Left lung (tissue), 10 donors: ENCODE measurements around the gene PARVB. TPM values are rescaled to one million over a fixed set of nuclear protein-coding genes. Genes with fewer than 3 reads are reported as not detected.

Source experiments
- ATAC-seq: fragments of 200-7000 bp; cut with Tn5 transposase; one replicate; pipeline ENCODE4 v1.9.1; 2020; ENCODE audit warnings: moderate library complexity
- DNase-seq, 4 donors: peaks; one replicate each; pipeline ENCODE4 v3.0.0-alpha.2; 2013 to 2020
- H3K27ac ChIP-seq, 2 donors: fragments of 200-600 bp; sonication (generic) in 1 of 2; one replicate each; pipeline versions ENCODE4 v1.5.0 to v1.8.0; 2020 to 2021
- H3K27me3 ChIP-seq, 2 donors: fragments of 200-600 bp; sonication (generic) in 1 of 2; one replicate each; pipeline versions ENCODE4 v1.5.0 to v1.8.0; 2020 to 2021
- H3K36me3 ChIP-seq, 2 donors: fragments of 200-600 bp; sonication (generic) in 1 of 2; one replicate each; pipeline versions ENCODE4 v1.5.0 to v1.8.0; 2020 to 2021
- H3K4me1 ChIP-seq, 2 donors: fragments of 200-600 bp; one replicate each; pipeline ENCODE4 v1.8.0; 2021
- H3K4me3 ChIP-seq, 2 donors: fragments of 200-600 bp; sonication (generic) in 1 of 2; one replicate each; pipeline versions ENCODE4 v1.5.0 to v1.8.0; 2020 to 2021; ENCODE audit warnings: mild to moderate bottlenecking in 1 of 2
- H3K9me3 ChIP-seq, 2 donors: fragments of 200-600 bp; sonication (generic) in 1 of 2; one replicate each; pipeline versions ENCODE4 v1.5.0 to v1.8.0; 2020 to 2021
- CTCF ChIP-seq, 2 donors: fragments of 200-600 bp; sonication (generic) in 1 of 2; IDR thresholded peaks; one replicate each; pipeline versions ENCODE4 v1.5.0 to v1.8.0; 2021; ENCODE audit warnings: antibody characterized with exemption in 2 of 2
- intact Hi-C, 2 donors: fragments of 100-400 bp; cut with DNase I; formaldehyde crosslinking; loops; one replicate each; pipeline versions ENCODE4 v1.11.2 to v1.14.2; 2022
- polyA plus RNA-seq, 6 donors: library from polyadenylated mRNA; unstranded; fragments of 120-200 nt; gene quantifications; one replicate each; pipeline ENCODE4 v1.2.1, GENCODE V29; 2013; ENCODE audit not compliant: insufficient read length in 6 of 6
- total RNA-seq, 2 donors: library from RNA; stranded (reverse); fragmentation: NEBNext Ultra II Directional; extraction: Animal tissue kit (Norgen Biotek cat#: 25700); gene quantifications; one replicate each; pipeline ENCODE4 v1.2.1, GENCODE V29; 2021
- donor health status: DM: no; HTN: yes; CAD: no.
- donor health status: DM: no; HTN: no; CAD: no.

Gene PARVB
- total and polyA plus RNA-seq, 8 donors: 31.7 to 53.7 (median 34.0) TPM

- ATAC-seq: no peak
- no peak for DNase-seq
- H3K36me3 ChIP-seq: no peaks in the 10 kb centered on the region
- no peaks in the 10 kb centered on the region for H3K27me3 ChIP-seq
- peaks cover 0 to 16% of the 10 kb centered on the region in 2 donors for H3K4me1 ChIP-seq
- H3K4me3 ChIP-seq: no peak overlapping the region
- H3K9me3 ChIP-seq: no peaks in the 10 kb centered on the region
- no peak overlapping the region for H3K27ac ChIP-seq
- intact Hi-C loops: no loop called here
- no peak for TF ChIP-seq CTCF (IDR thresholded peaks at IDR 0.05)
These were observed 21.0 kb downstream of the PARVB start for GRCh38 chr22:44045145-44045544.

GRCh38 chr22:44046485-44047141 lies 22.5 kb downstream of the PARVB start:
- TF ChIP-seq CTCF (IDR thresholded peaks at IDR 0.05): no peak
- H3K27me3 ChIP-seq: no peaks in the 10 kb centered on the region
- no peak overlapping the region for H3K4me3 ChIP-seq
- intact Hi-C loops: no loop called here
- no peaks in the 10 kb centered on the region for H3K36me3 ChIP-seq
- DNase-seq: peak in 1 of 4 donors; percentile 37
- no peak for ATAC-seq
- no peak overlapping the region for H3K27ac ChIP-seq
- H3K9me3 ChIP-seq: no peaks in the 10 kb centered on the region
- peaks cover 0 to 23% of the 10 kb centered on the region in 2 donors for H3K4me1 ChIP-seq

GRCh38 chr22:44047891-44048301 lies 23.8 kb downstream of the PARVB start:
- no peaks in the 10 kb centered on the region for H3K27me3 ChIP-seq
- peak overlapping the region in 1 of 2 donors; percentile 6 for H3K27ac ChIP-seq
- no peaks in the 10 kb centered on the region for H3K36me3 ChIP-seq
- ATAC-seq: no peak
- no peak overlapping the region for H3K4me3 ChIP-seq
- H3K9me3 ChIP-seq: no peaks in the 10 kb centered on the region
- peak in 1 of 4 donors; percentile 37 for DNase-seq
- H3K4me1 ChIP-seq: peaks cover 0 to 23% of the 10 kb centered on the region in 2 donors
- intact Hi-C loops: no loop called here
- no peak for TF ChIP-seq CTCF (IDR thresholded peaks at IDR 0.05)

- Histone ChIP-seq H3K4me3 (no peak overlapping the region), H3K27me3 (no peaks in the 10 kb centered on the region), H3K36me3 (no peaks in the 10 kb centered on the region), H3K27ac (no peak overlapping the region), H3K9me3 (no peaks in the 10 kb centered on the region), H3K4me1 (peaks cover 0 to 23% of the 10 kb centered on the region in 2 donors)
- DNase-seq: peak in 1 of 4 donors; percentile 54
- ATAC-seq: no peak
- no peak for TF ChIP-seq CTCF (IDR thresholded peaks at IDR 0.05)
- intact Hi-C loops: no loop called here
These were observed 25.6 kb downstream of the PARVB start for GRCh38 chr22:44049486-44050231.

- ATAC-seq (no peak), DNase-seq (peak in 1 of 4 donors; percentile 38)
- Histone ChIP-seq H3K9me3 (no peaks in the 10 kb centered on the region), H3K4me1 (peaks cover 0 to 23% of the 10 kb centered on the region in 2 donors), H3K27ac (peak overlapping the region in 1 of 2 donors; percentile 55), H3K27me3 (no peaks in the 10 kb centered on the region), H3K36me3 (no peaks in the 10 kb centered on the region), H3K4me3 (no peak overlapping the region)
- intact Hi-C loops: no loop called here
- no peak for TF ChIP-seq CTCF (IDR thresholded peaks at IDR 0.05)
These were observed 26.8 kb downstream of the PARVB start for GRCh38 chr22:44050766-44051355.
